ENCODE results near the gene ERVH48-1. TPM values are rescaled to one million over a fixed set of nuclear protein-coding genes. Genes with fewer than 3 reads are reported as not detected.

ERVH48-1 gene
- not detected in 2 replicates for polyA plus RNA-seq

GRCh38 chr21:42925114-42925926, at the start of gene ERVH48-1:
ERVH48-1 (minus strand) TSS chr21:42925630; CDS start chr21:42919006, 6,624 bp downstream.

GRCh38 chr21:42973991-42974831, 48.8 kb upstream of the ERVH48-1 start, which contains the start of gene PKNOX1:
PKNOX1 (plus strand) TSS chr21:42974562; CDS start chr21:43004382, 29,820 bp downstream.

GRCh38 chr21:42892931-42893755, 32.3 kb downstream of the ERVH48-1 start, which contains the start of gene NDUFV3:
NDUFV3 (plus strand) TSS chr21:42893309; CDS start chr21:42893334, 25 bp downstream.

GRCh38 chr21:42878993-42879787, 46.2 kb downstream of the ERVH48-1 start, which contains the start of gene WDR4:
WDR4 (minus strand) TSS chr21:42879539; CDS start chr21:42879495, 44 bp downstream.

Other genes starting within 250 kb of the ERVH48-1 start
- 0.54 TPM in 1 of 2 replicates, not detected in the other for gene WDR4, start 46.1 kb downstream of the ERVH48-1 start, polyA plus RNA-seq
- gene NDUFV3, start 32.3 kb downstream of the ERVH48-1 start, polyA plus RNA-seq: 57.9 and 62.2 TPM in 2 replicates
- 9.7 and 12.0 TPM in 2 replicates for gene PKNOX1, start 48.9 kb upstream of the ERVH48-1 start, polyA plus RNA-seq
- gene CBS, start 150.2 kb upstream of the ERVH48-1 start, polyA plus RNA-seq: 1.8 and 2.6 TPM in 2 replicates
- 0.13 and 2.5 TPM in 2 replicates for gene U2AF1, start 181.9 kb upstream of the ERVH48-1 start, polyA plus RNA-seq
- not detected in 2 replicates for gene CRYAA, start 243.4 kb upstream of the ERVH48-1 start, polyA plus RNA-seq